Fibroblast of lung (primary cell): ENCODE data around the gene CCNK. TPM values are rescaled to one million over a fixed set of nuclear protein-coding genes. Genes with fewer than 3 reads are reported as not detected.
A peak's percentile ranks its signal among the peaks of the same experiment; 100 is the strongest.

ENCODE experiments used
- DNase-seq, 2 donors: peaks; one replicate each; pipeline versions ENCODE4 v3.0.0 to v3.0.0-alpha.2; 2010; ENCODE audit warnings: low read depth in 2 of 2
- H2AFZ ChIP-seq: 2 replicates; pipeline ENCODE4 v1.5.1; 2012; ENCODE audit warnings: low read length, control low read depth, inconsistent platforms
- H3K27ac ChIP-seq: 2 replicates; pipeline ENCODE4 v1.5.1; 2011; ENCODE audit warnings: low read length, control low read depth; ENCODE audit not compliant: insufficient read depth
- H3K27me3 ChIP-seq: 2 replicates; pipeline ENCODE4 v1.5.1; 2011; ENCODE audit warnings: mild to moderate bottlenecking, low read length; ENCODE audit not compliant: control insufficient read depth, insufficient read depth
- H3K36me3 ChIP-seq: 2 replicates; pipeline ENCODE4 v1.5.1; 2011; ENCODE audit warnings: low read length; ENCODE audit not compliant: control insufficient read depth, insufficient read depth
- H3K4me1 ChIP-seq: 2 replicates; pipeline ENCODE4 v1.5.1; 2011; ENCODE audit warnings: low read length; ENCODE audit not compliant: control insufficient read depth, insufficient read depth; ENCODE audit errors: extremely low read depth
- H3K4me2 ChIP-seq: 2 replicates; pipeline ENCODE4 v1.5.1; 2011; ENCODE audit warnings: low read length, control low read depth; ENCODE audit not compliant: insufficient read depth; ENCODE audit errors: extremely low read depth
- H3K4me3 ChIP-seq, 4 experiments: fragments of 200-600 bp in 1 of 4; sonication (generic) in 1 of 4; replicated peaks in 1 of 4; 2 replicates each; pipeline ENCODE4 v1.5.1; 2011 to 2016; ENCODE audit warnings: low read length in 4 of 4, low read depth in 3 of 4, mild to moderate bottlenecking in 3 of 4, control low read depth in 2 of 4, inconsistent platforms in 1 of 4, mixed read lengths in 1 of 4; ENCODE audit not compliant: insufficient read depth in 1 of 4; ENCODE audit errors: control extremely low read depth in 1 of 4
- H3K79me2 ChIP-seq: 2 replicates; pipeline ENCODE4 v1.5.1; 2012; ENCODE audit warnings: mild to moderate bottlenecking, low read length, inconsistent platforms; ENCODE audit not compliant: control insufficient read depth, insufficient read depth
- H3K9ac ChIP-seq: 2 replicates; pipeline ENCODE4 v1.5.1; 2011; ENCODE audit warnings: mild to moderate bottlenecking, low read length, control low read depth; ENCODE audit not compliant: insufficient read depth
- H3K9me3 ChIP-seq: 2 replicates; pipeline ENCODE4 v1.5.1; 2012; ENCODE audit warnings: low read depth, low read length; ENCODE audit not compliant: control insufficient read depth, insufficient read depth
- H4K20me1 ChIP-seq: 2 replicates; pipeline ENCODE4 v1.5.1; 2011; ENCODE audit warnings: low read length; ENCODE audit not compliant: control insufficient read depth, insufficient read depth; ENCODE audit errors: extremely low read depth
- CTCF ChIP-seq, 2 donors: IDR thresholded peaks in 1 of 2; conservative IDR thresholded peaks in 1 of 2; 1 replicate in 1 of 2; 2 replicates in 1 of 2; pipeline ENCODE4 v1.5.1; 2011 to 2012; ENCODE audit warnings: low read length in 2 of 2, control low read depth in 1 of 2, inconsistent platforms in 1 of 2, low read depth in 1 of 2, mild to moderate bottlenecking in 1 of 2
- EZH2 ChIP-seq: IDR thresholded peaks from 2 replicates; pipeline ENCODE4 v1.5.1; 2012; ENCODE audit warnings: low read length, control low read depth, mild to moderate bottlenecking; ENCODE audit errors: missing control alignments
- polyA plus RNA-seq, 2 donors: library from polyadenylated mRNA; depleted of rRNA in 1 of 2; stranded (reverse) in 1 of 2; unstranded in 1 of 2; fragments of >200 nt; gene quantifications; 2 replicates each; pipeline ENCODE4 v1.2.1, GENCODE V29; 2011 to 2012; ENCODE audit warnings: missing spikeins in 1 of 2
- total RNA-seq: library from RNA; depleted of rRNA; stranded (reverse); fragments of >200 nt; gene quantifications from 2 replicates; pipeline ENCODE4 v1.2.1, GENCODE V29; 2014

The CCNK gene
- total and polyA plus RNA-seq, 2 donors (not counting 1 experiment from before 2014, with no cell fraction given) = 7.3 to 51.0 TPM

GRCh38 chr14:99530407-99531155, 49.4 kb downstream of the CCNK start:
- no peaks in the 10 kb centered on the region for H3K4me1 ChIP-seq
- peak in 1 of 2 donors; percentile 48 for DNase-seq
- no peak for TF ChIP-seq CTCF (conservative IDR thresholded peaks at IDR 0.05 in 1 of 2, IDR thresholded peaks at IDR 0.05 in 1 of 2; ENCODE audit: low read depth in 1 of 2, low read length in 2 of 2)
- no peak for TF ChIP-seq EZH2
- no peak overlapping the region for H2AFZ ChIP-seq
- H4K20me1 ChIP-seq = no peaks in the 10 kb centered on the region
- no peaks in the 10 kb centered on the region for H3K36me3 ChIP-seq
- no peaks in the 10 kb centered on the region for H3K27me3 ChIP-seq
- no peaks in the 10 kb centered on the region for H3K9me3 ChIP-seq
- H3K79me2 ChIP-seq = no peaks in the 10 kb centered on the region
- no peak overlapping the region for H3K4me3 ChIP-seq
- no peak overlapping the region for H3K27ac ChIP-seq
- no peak overlapping the region for H3K9ac ChIP-seq
- no peak overlapping the region for H3K4me2 ChIP-seq

GRCh38 chr14:99531251-99532096, 50.3 kb downstream of the CCNK start:
- H3K4me1 ChIP-seq = no peaks in the 10 kb centered on the region
- no peak overlapping the region for H3K9ac ChIP-seq
- no peaks in the 10 kb centered on the region for H3K79me2 ChIP-seq
- H2AFZ ChIP-seq = no peak overlapping the region
- H3K27ac ChIP-seq = no peak overlapping the region
- DNase-seq = peak; percentile 62 to 88
- no peak for TF ChIP-seq CTCF (conservative IDR thresholded peaks at IDR 0.05 in 1 of 2, IDR thresholded peaks at IDR 0.05 in 1 of 2; ENCODE audit: low read depth in 1 of 2, low read length in 2 of 2)
- TF ChIP-seq EZH2 = no peak
- peak overlapping the region; percentile 20 for H3K4me2 ChIP-seq
- no peaks in the 10 kb centered on the region for H3K36me3 ChIP-seq
- H3K9me3 ChIP-seq = no peaks in the 10 kb centered on the region
- no peaks in the 10 kb centered on the region for H4K20me1 ChIP-seq
- no peak overlapping the region for H3K4me3 ChIP-seq
- H3K27me3 ChIP-seq = no peaks in the 10 kb centered on the region

- H3K9me3 ChIP-seq = no peaks in the 10 kb centered on the region
- H3K4me1 ChIP-seq = peaks cover 3% of the 10 kb centered on the region
- no peak for TF ChIP-seq EZH2
- TF ChIP-seq CTCF (conservative IDR thresholded peaks at IDR 0.05 in 1 of 2, IDR thresholded peaks at IDR 0.05 in 1 of 2; ENCODE audit: low read depth in 1 of 2, low read length in 2 of 2) = no peak
- no peaks in the 10 kb centered on the region for H4K20me1 ChIP-seq
- no peak for DNase-seq
- no peak overlapping the region for H3K4me3 ChIP-seq
- H3K79me2 ChIP-seq = peaks cover 1% of the 10 kb centered on the region
- no peak overlapping the region for H2AFZ ChIP-seq
- no peaks in the 10 kb centered on the region for H3K27me3 ChIP-seq
- no peak overlapping the region for H3K9ac ChIP-seq
- H3K4me2 ChIP-seq = no peak overlapping the region
- no peak overlapping the region for H3K27ac ChIP-seq
- no peaks in the 10 kb centered on the region for H3K36me3 ChIP-seq
These were observed 51.1 kb downstream of the CCNK start for GRCh38 chr14:99532310-99532709.
